CD4-positive, alpha-beta T cell (primary cell): Measurements from ENCODE around the gene BCL6B. TPM values are rescaled to one million over a fixed set of nuclear protein-coding genes. Genes with fewer than 3 reads are reported as not detected.
"Not testable (repeated sequence)": the region's sequence is repeated elsewhere in the genome, so short reads cannot be mapped to it uniquely, and the experiment has no call there.

ENCODE experiments used
- ATAC-seq: fragments of 200-7000 bp; cut with Tn5 transposase; one replicate; pipeline ENCODE4 v1.10.0; 2022; ENCODE audit warnings: mild to moderate bottlenecking; ENCODE audit not compliant: poor library complexity
- CTCF ChIA-PET: fragments of 350-600 bp; sonication (Branson Sonifier 250); formaldehyde crosslinking; loops from one replicate; lab custom pipeline; 2021; ENCODE audit warnings: antibody characterized with exemption, inconsistent platforms; lab: Charles Lee
- POLR2A ChIA-PET: fragments of 350-600 bp; sonication (Branson Sonifier 250); formaldehyde crosslinking; loops from one replicate; lab custom pipeline; 2021; ENCODE audit warnings: antibody characterized with exemption, inconsistent platforms; lab: Charles Lee
- DNase-seq, 14 experiments: peaks; one replicate each; pipeline ENCODE4 v3.0.0-alpha.2; 2013 to 2020; ENCODE audit warnings: mixed read lengths in 2 of 14
- H3K27ac ChIP-seq, 2 donors: one replicate each; pipeline versions ENCODE4 v1.5.1 to v1.7.0; 2013; ENCODE audit warnings: low read length in 2 of 2, low read depth in 1 of 2, mild to moderate bottlenecking in 1 of 2
- H3K27me3 ChIP-seq, 2 experiments: 1 replicate in 1 of 2; 2 replicates in 1 of 2; pipeline versions ENCODE4 v1.6.1 to v1.7.0; 2013; ENCODE audit warnings: low read length in 2 of 2, control low read depth in 1 of 2, mild to moderate bottlenecking in 1 of 2, moderate library complexity in 1 of 2; ENCODE audit not compliant: insufficient read depth in 2 of 2, control insufficient read depth in 1 of 2
- H3K36me3 ChIP-seq: one replicate; pipeline ENCODE4 v1.6.1; 2013; ENCODE audit warnings: low read length, control low read depth; ENCODE audit not compliant: insufficient read depth
- H3K4me1 ChIP-seq: one replicate; pipeline ENCODE4 v1.6.1; 2013; ENCODE audit warnings: low read length, control low read depth; ENCODE audit not compliant: insufficient read depth
- H3K4me3 ChIP-seq: one replicate; pipeline ENCODE4 v1.5.1; 2013; ENCODE audit warnings: mild to moderate bottlenecking, low read length, moderate library complexity
- H3K9me3 ChIP-seq, 2 experiments: 1 replicate in 1 of 2; 2 replicates in 1 of 2; pipeline versions ENCODE4 v1.6.1 to v1.7.0; 2013; ENCODE audit warnings: low read length in 2 of 2, mild to moderate bottlenecking in 2 of 2, control low read depth in 1 of 2, moderate library complexity in 1 of 2; ENCODE audit not compliant: control insufficient read depth in 1 of 2, insufficient read depth in 1 of 2
- H3K27ac Mint-ChIP-seq: one replicate; pipeline ENCODE4 v1.8.0; 2020; ENCODE audit warnings: mixed read lengths
- H3K27me3 Mint-ChIP-seq: one replicate; pipeline ENCODE4 v1.8.0; 2021; ENCODE audit warnings: mixed read lengths
- H3K36me3 Mint-ChIP-seq: one replicate; pipeline ENCODE4 v1.8.0; 2021; ENCODE audit warnings: low read depth, mixed read lengths
- H3K4me1 Mint-ChIP-seq: one replicate; pipeline ENCODE4 v1.8.0; 2021; ENCODE audit warnings: low read depth, mixed read lengths
- H3K4me3 Mint-ChIP-seq: one replicate; pipeline ENCODE4 v1.8.0; 2020; ENCODE audit warnings: mild to moderate bottlenecking, mixed read lengths
- H3K9me3 Mint-ChIP-seq: one replicate; pipeline ENCODE4 v1.8.0; 2020; ENCODE audit warnings: mixed read lengths
- CTCF ChIP-seq: fragments of 200-600 bp; IDR thresholded peaks from one replicate; pipeline ENCODE4 v1.8.0; 2022; ENCODE audit warnings: antibody characterized with exemption, mild to moderate bottlenecking
- intact Hi-C, 2 experiments: fragments of 100-400 bp; cut with DNase I in 1 of 2; cut with micrococcal nuclease in 1 of 2; formaldehyde crosslinking; loops; one replicate each; pipeline versions ENCODE4 v1.15.1 to v1.9.0; 2023 to 2025; cut with DNase I, micrococcal nuclease
- polyA plus RNA-seq, 2 donors: library from polyadenylated mRNA; unstranded; fragments of 120-200 nt; gene quantifications; one replicate each; pipeline ENCODE4 v1.2.1, GENCODE V29; 2013
- total RNA-seq, 174 experiments: library from RNA in 2 of 174; stranded (reverse) in 2 of 174; gene quantifications; one replicate each; pipeline ENCODE4 v1.2.3 and lab custom pipeline; 2021 to 2026

The BCL6B gene, protein sequence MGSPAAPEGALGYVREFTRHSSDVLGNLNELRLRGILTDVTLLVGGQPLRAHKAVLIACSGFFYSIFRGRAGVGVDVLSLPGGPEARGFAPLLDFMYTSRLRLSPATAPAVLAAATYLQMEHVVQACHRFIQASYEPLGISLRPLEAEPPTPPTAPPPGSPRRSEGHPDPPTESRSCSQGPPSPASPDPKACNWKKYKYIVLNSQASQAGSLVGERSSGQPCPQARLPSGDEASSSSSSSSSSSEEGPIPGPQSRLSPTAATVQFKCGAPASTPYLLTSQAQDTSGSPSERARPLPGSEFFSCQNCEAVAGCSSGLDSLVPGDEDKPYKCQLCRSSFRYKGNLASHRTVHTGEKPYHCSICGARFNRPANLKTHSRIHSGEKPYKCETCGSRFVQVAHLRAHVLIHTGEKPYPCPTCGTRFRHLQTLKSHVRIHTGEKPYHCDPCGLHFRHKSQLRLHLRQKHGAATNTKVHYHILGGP
- total RNA-seq (not detected), total RNA-seq (lab: John Stamatoyannopoulos, UW) (0 to 1.1 (median 0.11) reads per million in 172 experiments)
- 0.08 TPM for polyA plus RNA-seq (2013, experiment 1 of 2)
- polyA plus RNA-seq (2013, experiment 2 of 2), result 0.48 TPM

DNA sequence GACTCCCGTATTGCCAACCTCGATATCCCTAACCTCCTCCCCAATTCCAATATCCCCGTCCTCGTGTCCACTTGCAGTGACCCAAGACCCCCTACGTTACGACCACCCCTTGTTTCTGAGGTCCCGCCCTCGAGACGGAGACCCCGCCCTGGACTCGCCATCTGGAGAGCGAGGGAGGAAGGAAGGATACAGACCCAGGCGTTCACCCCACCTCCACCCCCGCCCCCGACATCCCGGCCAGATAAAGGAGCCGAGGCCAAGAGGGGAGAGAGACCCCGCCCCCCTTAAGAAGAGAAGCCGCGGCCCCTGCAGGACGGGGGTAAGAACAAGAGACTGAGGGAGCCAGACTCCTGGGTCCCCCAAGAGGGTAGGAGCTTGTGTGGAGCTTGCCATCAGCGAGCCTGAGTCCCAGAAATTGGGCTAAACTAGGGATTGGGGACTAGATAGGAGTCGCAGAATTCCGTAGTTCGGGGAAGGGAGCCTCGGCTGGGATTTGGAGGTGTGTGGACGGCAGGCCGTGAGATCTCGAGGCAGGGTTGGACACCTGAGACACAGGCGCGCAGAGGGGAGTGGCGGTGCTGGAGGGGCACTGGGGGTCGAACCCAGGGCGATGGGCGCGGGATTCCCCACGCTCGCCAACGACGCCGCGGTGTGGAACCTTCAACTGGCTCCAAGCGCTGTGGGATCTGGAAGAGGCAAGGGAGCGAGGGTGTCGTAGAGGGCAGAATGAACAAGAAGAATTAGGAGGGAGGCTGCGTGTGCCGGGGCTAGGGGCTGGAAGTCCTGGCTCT, at the start of gene BCL6B:
TSS of gene BCL6B (plus strand) at position 270 of the 791 bp plus-strand sequence. CDS start 622 bp downstream, outside the sequence.
- peak within 1 kb of the TSS; percentile 44 for H3K4me3 ChIP-seq

GRCh38 chr17:6979440-6979839, 43.4 kb upstream of the BCL6B start:
- DNase-seq, H3K4me1 ChIP-seq, H3K9me3 Mint-ChIP-seq, H3K4me3 Mint-ChIP-seq, intact Hi-C loops, H3K36me3 Mint-ChIP-seq, H3K4me1 Mint-ChIP-seq, H3K4me3 ChIP-seq, CTCF ChIA-PET, ATAC-seq, H3K27me3 Mint-ChIP-seq, H3K36me3 ChIP-seq, H3K27ac Mint-ChIP-seq, H3K27me3 ChIP-seq, H3K27ac ChIP-seq, POLR2A ChIA-PET, H3K9me3 ChIP-seq: not testable (repeated sequence)

More for the DNA sequence above, at the start of gene BCL6B:
- Mint-ChIP-seq H3K9me3 (no peaks in the 10 kb centered on the region), H3K4me1 (peaks cover 40% of the 10 kb centered on the region), H3K36me3 (no peaks in the 10 kb centered on the region), H3K27ac (peak within 1 kb of the TSS; percentile 88), H3K4me3 (peak within 1 kb of the TSS; percentile 84), H3K27me3 (peaks cover 11% of the 10 kb centered on the region)
- intact Hi-C loops, result loop anchor here (1.0 to 5.0 kb wide), 8 partner anchors 8 to 181 kb away; no protein-coding TSS in a partner anchor
- Histone ChIP-seq H3K9me3 (no peaks in the 10 kb centered on the region), H3K4me1 (peaks cover 42% of the 10 kb centered on the region), H3K27me3 (no peaks in the 10 kb centered on the region), H3K36me3 (no peaks in the 10 kb centered on the region), H3K27ac (peak within 1 kb of the TSS in 1 of 2 donors; percentile 13)
- DNase-seq (peak in 3 of 14 experiments; percentile 11 to 51 (median 38)), ATAC-seq (no peak)
- ChIA-PET CTCF (interaction anchor here (0.9 to 2.7 kb wide), 8 partner anchors 10 to 561 kb away, joined by 4 to 19 read pairs (median 8); partner anchors contain the start of genes MPDU1, RNASEK and SLC16A13), POLR2A (interaction anchor here (1.0 to 8.1 kb wide), 3 partner anchors 8 to 22 kb away, joined by 5 to 62 read pairs (median 5); partner anchors contain the start of gene SLC16A13)
- no peak for TF ChIP-seq CTCF

DNA sequence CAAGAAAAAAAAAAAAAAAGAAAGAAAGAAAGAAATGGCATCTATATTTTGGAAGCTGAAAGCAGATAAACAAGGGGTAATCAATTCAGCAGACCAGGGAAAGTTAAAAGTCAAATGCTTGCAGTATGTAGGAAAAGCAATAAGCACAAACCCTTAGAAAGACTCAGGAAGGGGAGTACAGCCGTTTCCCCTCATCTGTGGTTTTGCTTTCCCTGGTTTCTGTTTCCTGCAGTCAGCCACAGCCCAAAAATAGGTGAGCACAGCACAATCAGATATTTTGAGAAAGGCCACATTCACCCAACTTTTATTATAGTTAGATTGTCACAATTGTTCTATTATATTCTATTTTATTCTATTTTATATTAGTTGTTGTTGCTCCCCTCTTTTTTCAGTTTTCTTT, 41.4 kb upstream of the BCL6B start:
- intact Hi-C loops, result no loop called here
- TF ChIP-seq CTCF, result no peak
- Mint-ChIP-seq H3K27ac (no peak overlapping the region), H3K36me3 (no peaks in the 10 kb centered on the region), H3K4me3 (no peak overlapping the region), H3K27me3 (no peaks in the 10 kb centered on the region), H3K9me3 (no peaks in the 10 kb centered on the region), H3K4me1 (peaks cover 9% of the 10 kb centered on the region)
- ATAC-seq (no peak), DNase-seq (peak in 1 of 14 experiments; percentile 11)
- Histone ChIP-seq H3K27me3 (no peaks in the 10 kb centered on the region), H3K4me3 (no peak overlapping the region), H3K27ac (no peak overlapping the region), H3K36me3 (no peaks in the 10 kb centered on the region), H3K4me1 (peaks cover 8% of the 10 kb centered on the region), H3K9me3 (peaks cover 0 to 3% of the 10 kb centered on the region in 2 experiments)
- ChIA-PET CTCF (no interaction called here), POLR2A (no interaction called here)
